ENCODE results near the gene TMEM30B.

GRCh38 chr14:61330511-61330910, 49.4 kb upstream of the TMEM30B start:
- TF ChIP-seq CTCF (IDR thresholded peaks at IDR 0.05) (no peak), POLR2A (IDR thresholded peaks at IDR 0.05) (no peak), POLR2AphosphoS5 (IDR thresholded peaks at IDR 0.05) (no peak)

Data from prostate gland (tissue), 2 donors.